Stimulated activated naive CD4-positive, alpha-beta T cell (primary cell): ENCODE data around the gene SMU1.
"Not testable (repeated sequence)": the region's sequence is repeated elsewhere in the genome, so short reads cannot be mapped to it uniquely, and the experiment has no call there.

ENCODE experiments used
- DNase-seq, 6 experiments: peaks; one replicate each; lab custom pipeline; 2025; lab: John Stamatoyannopoulos, UW

The SMU1 gene

DNA sequence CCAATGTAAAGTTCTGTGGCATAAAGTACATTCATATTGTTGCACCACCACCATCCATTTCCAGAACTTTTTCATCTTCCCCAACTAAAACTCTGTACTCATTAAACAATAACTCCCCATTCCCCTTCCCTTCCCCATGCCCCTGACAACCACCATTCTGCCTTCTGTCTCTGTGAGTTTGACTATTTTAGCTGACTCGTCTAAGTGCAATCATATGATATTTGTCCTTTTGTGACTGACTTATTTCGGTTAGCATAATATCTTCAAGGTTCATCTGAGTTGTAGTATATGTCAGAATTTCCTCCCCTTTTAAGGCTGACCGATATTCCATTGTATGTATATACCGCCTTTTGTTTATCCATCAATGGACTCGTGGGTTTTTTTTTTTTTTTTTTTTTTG lies 29.0 kb upstream of the SMU1 start:
- no peak for DNase-seq

DNA sequence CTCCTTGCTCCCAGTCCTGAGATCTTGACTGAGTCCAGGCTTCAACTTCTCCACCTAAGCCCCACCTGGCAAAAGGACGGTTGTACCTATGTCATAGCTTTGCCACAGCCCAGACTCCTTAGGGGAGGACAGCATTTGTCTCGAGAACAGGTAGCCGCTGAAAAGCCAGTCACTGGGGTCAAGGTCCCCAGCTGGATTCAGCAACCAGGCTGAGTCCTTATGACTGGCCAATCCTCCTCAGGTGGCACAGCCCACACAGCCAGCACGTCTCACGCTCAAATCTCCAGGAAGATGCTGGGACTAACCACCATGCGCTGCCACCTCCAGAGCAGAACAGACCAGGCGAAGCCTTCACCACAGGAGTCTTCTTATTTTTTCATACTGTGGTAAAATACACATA lies 27.9 kb upstream of the SMU1 start:
- no peak for DNase-seq

GRCh38 chr9:33103501-33104281 lies 27.2 kb upstream of the SMU1 start:
- no peak for DNase-seq

GRCh38 chr9:33102551-33103210 lies 26.2 kb upstream of the SMU1 start:
- DNase-seq, result no peak

- DNase-seq, result no peak
These were observed 24.9 kb upstream of the SMU1 start for GRCh38 chr9:33101104-33101951.

DNA sequence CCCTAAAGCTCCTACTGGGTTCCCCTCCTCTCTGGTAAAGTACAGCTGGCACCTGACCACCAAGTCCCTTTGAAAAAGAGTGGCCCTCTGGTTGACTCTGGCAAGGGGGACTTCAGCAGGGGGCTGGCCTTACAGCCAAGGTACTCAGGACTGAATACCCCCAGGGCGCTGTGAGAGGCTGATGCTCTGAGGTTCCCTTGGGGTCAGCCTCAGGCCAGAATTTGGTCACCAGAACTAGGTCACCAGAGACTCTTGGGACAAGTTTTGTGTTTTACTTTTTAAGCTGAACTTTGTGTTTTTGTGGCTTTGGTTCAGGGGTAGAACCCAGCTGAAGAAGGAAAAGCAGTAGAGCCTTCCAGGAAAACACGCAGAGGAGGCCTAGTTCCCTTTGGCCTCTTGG lies 23.3 kb upstream of the SMU1 start:
- DNase-seq, result no peak

GRCh38 chr9:33097192-33097591 lies 20.7 kb upstream of the SMU1 start:
- DNase-seq, result no peak

DNA sequence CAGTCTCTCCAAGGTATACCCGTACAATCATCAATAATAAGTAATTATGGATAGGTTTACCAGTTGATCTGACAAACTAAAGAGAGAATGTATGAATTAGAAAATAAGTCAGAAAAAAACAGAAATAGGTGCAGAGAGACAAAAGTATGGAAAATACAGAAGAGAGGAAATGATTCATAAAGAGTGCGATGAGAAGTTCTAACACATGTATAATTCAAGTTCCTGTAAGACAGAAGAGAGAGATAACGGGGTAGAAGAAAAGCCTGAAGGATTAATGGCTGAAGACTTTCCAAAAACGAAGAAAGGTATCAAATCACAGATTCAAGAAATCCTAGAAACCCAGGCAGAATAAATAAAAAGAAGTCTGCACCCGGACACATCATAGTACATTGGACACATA lies 16.2 kb upstream of the SMU1 start:
- DNase-seq, result no peak

DNA sequence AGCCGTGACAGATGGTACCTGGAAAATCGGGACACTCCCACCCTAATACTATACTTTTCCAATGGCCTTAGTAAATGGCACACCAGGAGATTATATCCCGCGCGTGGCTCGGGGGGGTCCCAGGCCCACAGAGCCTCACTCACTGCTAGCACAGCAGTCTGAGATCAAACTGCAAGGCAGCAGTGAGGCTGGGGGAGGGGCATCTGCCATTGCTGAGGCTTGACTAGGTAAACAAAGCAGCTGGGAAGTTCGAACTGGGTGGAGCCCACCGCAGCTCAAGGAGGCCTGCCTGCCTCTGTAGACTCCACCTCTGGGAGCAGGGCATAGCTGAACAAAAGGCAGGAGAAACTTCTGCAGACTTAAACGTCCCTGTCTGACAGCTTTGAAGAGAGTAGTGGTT lies 9.2 kb upstream of the SMU1 start:
- DNase-seq, result not testable (repeated sequence)

- peak in 2 of 6 experiments; percentile 16 to 23 for DNase-seq
These were observed 6.3 kb upstream of the SMU1 start for GRCh38 chr9:33082538-33083326.

- DNase-seq, result peak in 5 of 6 experiments; percentile 4 to 36 (median 7)
These were observed 5.7 kb upstream of the SMU1 start for GRCh38 chr9:33082128-33082527.

DNA sequence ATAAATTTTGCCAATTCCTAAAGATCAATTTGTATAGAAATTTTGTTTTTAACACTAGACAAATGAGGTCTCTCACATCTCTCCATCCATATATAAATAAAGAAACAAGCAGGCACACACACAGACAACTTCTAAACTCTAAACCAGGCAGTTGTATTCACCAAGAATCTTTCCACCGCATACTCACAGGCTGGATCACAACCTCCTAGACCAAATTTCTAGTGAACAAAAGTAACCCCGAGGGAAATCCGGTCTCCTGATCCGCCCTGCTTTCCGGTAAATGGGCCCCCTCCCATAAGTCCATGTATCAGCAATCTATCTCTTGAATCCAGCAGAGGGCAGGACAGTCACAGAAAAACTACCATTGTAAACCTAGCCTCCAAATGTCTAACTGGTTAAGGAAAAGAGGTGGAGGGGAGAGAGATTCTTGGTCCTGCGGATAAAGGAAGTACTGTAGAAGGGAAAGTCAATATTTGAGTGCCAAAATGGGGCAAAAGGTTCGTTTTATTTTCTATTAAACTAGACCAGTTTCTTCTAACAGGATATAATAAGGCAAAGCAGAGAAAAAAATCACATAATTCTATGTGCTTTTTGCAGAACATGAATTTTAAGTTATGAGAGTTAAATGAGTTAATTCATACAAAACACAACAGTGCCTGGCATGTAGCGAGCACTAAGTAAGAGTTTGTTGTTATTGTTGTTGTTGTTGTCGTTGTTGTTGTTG lies 4.8 kb upstream of the SMU1 start:
- DNase-seq, result peak; percentile 30 to 86 (median 72)

DNA sequence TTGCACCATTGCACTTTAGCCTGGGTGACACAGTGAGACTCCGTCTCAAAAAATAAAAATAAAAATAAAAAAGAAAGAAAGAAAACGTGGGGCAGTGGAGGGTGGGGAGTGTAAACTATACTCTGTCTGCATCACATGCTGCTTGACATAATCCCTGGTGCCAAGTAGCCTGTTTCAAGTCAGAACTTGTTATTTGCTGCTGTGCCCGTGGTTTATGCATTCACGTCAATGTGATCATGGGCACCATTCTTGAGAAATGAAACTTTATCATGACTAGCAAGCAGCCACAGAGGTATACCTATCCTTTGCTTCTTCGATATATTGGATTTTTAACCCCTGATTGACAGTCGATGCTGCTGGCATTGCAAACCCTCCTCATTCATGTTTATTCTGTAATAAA lies 4.1 kb upstream of the SMU1 start:
- DNase-seq, result peak in 1 of 6 experiments; percentile 32

- DNase-seq, result no peak
These were observed 7.5 kb downstream of the SMU1 start for GRCh38 chr9:33068991-33069390.

DNA sequence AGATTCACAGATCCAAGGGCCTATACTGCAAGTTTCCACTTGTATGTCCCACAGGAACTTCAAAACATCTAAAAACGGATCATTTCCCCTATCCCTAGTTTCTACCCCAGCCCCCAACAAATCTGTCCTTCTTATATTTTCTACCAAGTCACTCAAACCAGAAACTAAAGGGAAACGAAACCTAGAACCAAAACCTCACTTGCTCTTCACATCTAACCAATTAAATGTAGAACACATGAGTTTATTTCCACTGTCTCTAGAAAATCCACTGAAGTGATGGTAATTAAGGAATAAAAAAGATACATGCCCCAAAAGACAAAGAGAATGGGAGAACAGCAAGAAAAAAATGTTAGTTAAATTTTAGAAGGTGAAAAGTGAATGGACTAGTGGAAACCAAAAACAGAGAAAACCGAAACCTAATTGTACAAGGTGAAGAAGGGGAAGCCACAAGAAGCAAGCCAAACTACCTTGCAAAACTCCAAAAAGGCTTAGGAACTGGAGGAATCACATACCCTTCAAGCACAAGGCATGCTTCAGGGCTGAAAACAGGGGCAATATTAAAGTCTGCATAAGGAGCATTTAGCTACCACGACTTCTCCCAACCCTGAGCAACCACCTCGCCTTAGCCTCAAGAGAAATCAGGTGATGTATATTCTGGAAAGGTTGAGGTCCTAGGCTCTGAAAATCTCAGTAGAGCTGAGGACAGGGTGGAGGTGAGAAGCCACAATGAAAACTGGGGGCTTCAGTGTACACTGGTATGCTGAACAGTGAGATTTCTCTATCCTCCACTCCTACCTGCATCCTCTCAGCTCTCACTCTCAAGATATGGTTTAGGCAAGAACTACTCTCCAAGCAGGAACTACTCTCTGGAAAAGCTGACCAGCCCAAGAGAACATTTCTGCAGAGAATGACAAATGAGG lies 11.1 kb downstream of the SMU1 start:
- DNase-seq, result no peak

DNA sequence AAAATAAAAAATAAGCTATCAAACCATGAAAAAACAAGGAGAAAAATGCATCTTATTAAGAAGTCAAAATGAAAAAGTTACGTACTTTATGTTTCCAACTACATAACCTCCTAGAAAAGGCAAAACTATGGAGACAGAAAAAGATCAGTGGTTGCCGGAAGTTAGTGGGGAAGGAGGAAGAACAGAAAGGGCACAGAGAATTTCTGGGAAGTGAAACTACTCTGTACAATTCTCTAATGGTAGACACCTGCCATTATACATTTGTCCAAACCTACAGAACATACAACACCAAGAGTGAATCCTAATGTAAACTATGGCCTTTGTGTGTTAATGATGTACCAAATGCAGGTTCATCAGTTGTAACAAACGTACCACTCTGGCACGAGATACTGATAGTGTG lies 25.3 kb downstream of the SMU1 start:
- no peak for DNase-seq

- DNase-seq, result no peak
These were observed 26.7 kb downstream of the SMU1 start for GRCh38 chr9:33049680-33050361.

DNA sequence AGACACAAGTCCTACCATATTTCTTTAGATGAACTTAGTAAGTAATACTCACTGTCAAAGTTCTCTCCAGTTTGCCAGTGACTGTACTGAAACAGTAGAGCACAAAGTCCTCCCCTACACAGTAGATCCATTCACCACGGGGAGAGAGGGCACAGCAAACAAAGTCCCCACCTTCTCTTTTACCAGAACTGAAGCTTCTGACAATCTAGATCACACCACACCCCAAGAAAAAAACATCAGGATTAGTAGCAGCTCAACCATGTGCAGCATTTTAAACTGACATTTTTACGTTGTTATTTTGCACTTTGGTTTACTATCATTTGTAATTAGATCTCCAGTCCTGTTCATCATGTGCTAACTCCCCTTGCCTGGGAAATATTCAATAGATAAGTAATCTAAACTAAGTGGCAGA lies 28.4 kb downstream of the SMU1 start:
- no peak for DNase-seq

GRCh38 chr9:33046061-33046460 lies 30.4 kb downstream of the SMU1 start:
- no peak for DNase-seq
